Nucleus accumbens (tissue), 56 donors: ENCODE data around the gene RTRAF.

Experiments
- DNase-seq, 56 donors: peaks; one replicate each; lab custom pipeline; 2025; lab: John Stamatoyannopoulos, UW

RTRAF gene

GRCh38 chr14:51993285-51993920 is 4.1 kb downstream of the RTRAF start:
- DNase-seq = no peak

- no peak for DNase-seq
These were observed 6.9 kb downstream of the RTRAF start for GRCh38 chr14:51996148-51996746.

- no peak for DNase-seq
These were observed 9.0 kb downstream of the RTRAF start for GRCh38 chr14:51998348-51998747.

- no peak for DNase-seq
These were observed 9.7 kb downstream of the RTRAF start for GRCh38 chr14:51999084-51999483.

- no peak for DNase-seq
These were observed 10.8 kb downstream of the RTRAF start for GRCh38 chr14:52000019-52000582.

GRCh38 chr14:52000696-52001095 is 11.3 kb downstream of the RTRAF start:
- no peak for DNase-seq

GRCh38 chr14:52002542-52002941 is 13.2 kb downstream of the RTRAF start:
- DNase-seq = peak in 1 of 56 donors; percentile 16

GRCh38 chr14:52003324-52003723 is 14.0 kb downstream of the RTRAF start:
- DNase-seq = no peak

- DNase-seq = no peak
These were observed 16.3 kb downstream of the RTRAF start for GRCh38 chr14:52005625-52006024.

- DNase-seq = no peak
These were observed 17.0 kb downstream of the RTRAF start for GRCh38 chr14:52006361-52006760.

GRCh38 chr14:52007211-52007610 is 17.9 kb downstream of the RTRAF start:
- DNase-seq = no peak

GRCh38 chr14:52007637-52008036 is 18.3 kb downstream of the RTRAF start:
- DNase-seq = no peak

GRCh38 chr14:52008136-52008535 is 18.8 kb downstream of the RTRAF start:
- no peak for DNase-seq

- DNase-seq = no peak
These were observed 20.9 kb downstream of the RTRAF start for GRCh38 chr14:52010173-52010693.

GRCh38 chr14:52011523-52011922 is 22.2 kb downstream of the RTRAF start:
- DNase-seq = peak in 27 of 56 donors; percentile 2 to 40 (median 24)

- DNase-seq = peak in 1 of 56 donors; percentile 10
These were observed 23.3 kb downstream of the RTRAF start for GRCh38 chr14:52012635-52013034.

- DNase-seq = peak in 16 of 56 donors; percentile 6 to 46 (median 12)
These were observed 24.7 kb downstream of the RTRAF start for GRCh38 chr14:52013984-52014600.

- DNase-seq = peak in 45 of 56 donors; percentile 8 to 76 (median 44)
These were observed 25.4 kb downstream of the RTRAF start for GRCh38 chr14:52014601-52015267.

GRCh38 chr14:52015411-52016030 is 26.2 kb downstream of the RTRAF start:
- peak in 39 of 56 donors; percentile 11 to 69 (median 40) for DNase-seq

GRCh38 chr14:52018252-52018651 is 28.9 kb downstream of the RTRAF start:
- DNase-seq = no peak
